Measurements from ENCODE around the gene HDGF. TPM values are rescaled to one million over a fixed set of nuclear protein-coding genes. Genes with fewer than 3 reads are reported as not detected.
A peak's percentile ranks its signal among the peaks of the same experiment; 100 is the strongest.

The HDGF gene
- total and polyA plus RNA-seq, 2 of the 8 experiments (the other 6 are each of a cell fraction or from before 2014, with no cell fraction given): 145 to 391 TPM

GRCh38 chr1:156728599-156729462 lies 22.6 kb downstream of the HDGF start, which contains the start of gene ISG20L2 (continued):
- no peak for TF ChIP-seq CHD7 (IDR thresholded peaks at IDR 0.05; ENCODE audit: insufficient replicate concordance, low read length)
- TF ChIP-seq RXRA (IDR thresholded peaks at IDR 0.05; ENCODE audit: insufficient read depth, low read depth, low read length): no peak
- no peak for TF ChIP-seq RAD21 (IDR thresholded peaks at IDR 0.05 in 1 of 2, conservative IDR thresholded peaks at IDR 0.05 in 1 of 2; ENCODE audit: low read depth in 2 of 2, low read length in 2 of 2)
- TF ChIP-seq POU5F1 (IDR thresholded peaks at IDR 0.05; ENCODE audit: low read depth, low read length): no peak
- no peak for TF ChIP-seq RNF2 (IDR thresholded peaks at IDR 0.05; ENCODE audit: borderline replicate concordance, low read depth, low read length, missing control alignments, poor library complexity, severe bottlenecking)
- TF ChIP-seq JUN (IDR thresholded peaks at IDR 0.05; ENCODE audit: low read depth, low read length): no peak
- TF ChIP-seq POLR2AphosphoS5 (IDR thresholded peaks at IDR 0.05; ENCODE audit: low read depth, low read length): peak; percentile 95
- peak; percentile 86 for TF ChIP-seq KDM4A (IDR thresholded peaks at IDR 0.05; ENCODE audit: low read depth, low read length, severe bottlenecking)
- TF ChIP-seq SP4 (IDR thresholded peaks at IDR 0.05; ENCODE audit: low read length): no peak

Measured in H1 (cell line).